ENCODE results near the gene C9orf153. TPM values are rescaled to one million over a fixed set of nuclear protein-coding genes. Genes with fewer than 3 reads are reported as not detected.

The C9orf153 gene
- polyA plus RNA-seq, 2 of the 4 experiments (the other 2 are of a cell fraction) = 0.06 to 0.08 TPM

DNA sequence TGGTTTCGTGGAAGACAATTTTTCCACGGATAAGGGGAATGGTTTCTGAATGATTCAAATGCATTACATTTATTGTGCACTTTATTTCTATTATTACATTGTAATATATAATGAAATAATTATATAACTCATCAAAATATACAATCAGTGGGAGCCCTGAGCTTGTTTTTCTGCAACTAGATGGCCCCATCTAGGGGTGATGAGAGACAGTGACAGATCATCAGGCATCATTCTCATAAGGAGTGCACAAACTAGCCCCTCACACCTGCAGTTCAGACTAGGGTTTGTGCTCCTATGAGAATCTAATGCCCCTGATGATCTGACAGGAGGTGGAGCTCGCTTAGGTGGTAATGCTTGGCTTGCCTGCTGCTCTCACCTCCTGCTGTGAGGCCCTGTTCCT is 16.5 kb upstream of the C9orf153 start:
- no peak for TF ChIP-seq ZC3H11A (IDR thresholded peaks at IDR 0.05)
- TF ChIP-seq, protein P1, sequence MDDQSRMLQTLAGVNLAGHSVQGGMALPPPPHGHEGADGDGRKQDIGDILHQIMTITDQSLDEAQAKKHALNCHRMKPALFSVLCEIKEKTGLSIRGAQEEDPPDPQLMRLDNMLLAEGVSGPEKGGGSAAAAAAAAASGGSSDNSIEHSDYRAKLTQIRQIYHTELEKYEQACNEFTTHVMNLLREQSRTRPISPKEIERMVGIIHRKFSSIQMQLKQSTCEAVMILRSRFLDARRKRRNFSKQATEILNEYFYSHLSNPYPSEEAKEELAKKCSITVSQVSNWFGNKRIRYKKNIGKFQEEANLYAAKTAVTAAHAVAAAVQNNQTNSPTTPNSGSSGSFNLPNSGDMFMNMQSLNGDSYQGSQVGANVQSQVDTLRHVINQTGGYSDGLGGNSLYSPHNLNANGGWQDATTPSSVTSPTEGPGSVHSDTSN (IDR thresholded peaks at IDR 0.05) = no peak
- no peak for TF ChIP-seq EHMT2 (IDR thresholded peaks at IDR 0.05; ENCODE audit: low read depth)
- TF ChIP-seq, protein P2, sequence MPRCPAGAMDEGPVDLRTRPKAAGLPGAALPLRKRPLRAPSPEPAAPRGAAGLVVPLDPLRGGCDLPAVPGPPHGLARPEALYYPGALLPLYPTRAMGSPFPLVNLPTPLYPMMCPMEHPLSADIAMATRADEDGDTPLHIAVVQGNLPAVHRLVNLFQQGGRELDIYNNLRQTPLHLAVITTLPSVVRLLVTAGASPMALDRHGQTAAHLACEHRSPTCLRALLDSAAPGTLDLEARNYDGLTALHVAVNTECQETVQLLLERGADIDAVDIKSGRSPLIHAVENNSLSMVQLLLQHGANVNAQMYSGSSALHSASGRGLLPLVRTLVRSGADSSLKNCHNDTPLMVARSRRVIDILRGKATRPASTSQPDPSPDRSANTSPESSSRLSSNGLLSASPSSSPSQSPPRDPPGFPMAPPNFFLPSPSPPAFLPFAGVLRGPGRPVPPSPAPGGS (IDR thresholded peaks at IDR 0.05) = no peak
- TF ChIP-seq RFX5 (IDR thresholded peaks at IDR 0.05) = no peak
- no peak for TF ChIP-seq MAZ (IDR thresholded peaks at IDR 0.05; ENCODE audit: borderline replicate concordance, low read depth, low read length)
- TF ChIP-seq, protein P3, sequence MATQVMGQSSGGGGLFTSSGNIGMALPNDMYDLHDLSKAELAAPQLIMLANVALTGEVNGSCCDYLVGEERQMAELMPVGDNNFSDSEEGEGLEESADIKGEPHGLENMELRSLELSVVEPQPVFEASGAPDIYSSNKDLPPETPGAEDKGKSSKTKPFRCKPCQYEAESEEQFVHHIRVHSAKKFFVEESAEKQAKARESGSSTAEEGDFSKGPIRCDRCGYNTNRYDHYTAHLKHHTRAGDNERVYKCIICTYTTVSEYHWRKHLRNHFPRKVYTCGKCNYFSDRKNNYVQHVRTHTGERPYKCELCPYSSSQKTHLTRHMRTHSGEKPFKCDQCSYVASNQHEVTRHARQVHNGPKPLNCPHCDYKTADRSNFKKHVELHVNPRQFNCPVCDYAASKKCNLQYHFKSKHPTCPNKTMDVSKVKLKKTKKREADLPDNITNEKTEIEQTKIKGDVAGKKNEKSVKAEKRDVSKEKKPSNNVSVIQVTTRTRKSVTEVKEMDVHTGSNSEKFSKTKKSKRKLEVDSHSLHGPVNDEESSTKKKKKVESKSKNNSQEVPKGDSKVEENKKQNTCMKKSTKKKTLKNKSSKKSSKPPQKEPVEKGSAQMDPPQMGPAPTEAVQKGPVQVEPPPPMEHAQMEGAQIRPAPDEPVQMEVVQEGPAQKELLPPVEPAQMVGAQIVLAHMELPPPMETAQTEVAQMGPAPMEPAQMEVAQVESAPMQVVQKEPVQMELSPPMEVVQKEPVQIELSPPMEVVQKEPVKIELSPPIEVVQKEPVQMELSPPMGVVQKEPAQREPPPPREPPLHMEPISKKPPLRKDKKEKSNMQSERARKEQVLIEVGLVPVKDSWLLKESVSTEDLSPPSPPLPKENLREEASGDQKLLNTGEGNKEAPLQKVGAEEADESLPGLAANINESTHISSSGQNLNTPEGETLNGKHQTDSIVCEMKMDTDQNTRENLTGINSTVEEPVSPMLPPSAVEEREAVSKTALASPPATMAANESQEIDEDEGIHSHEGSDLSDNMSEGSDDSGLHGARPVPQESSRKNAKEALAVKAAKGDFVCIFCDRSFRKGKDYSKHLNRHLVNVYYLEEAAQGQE (IDR thresholded peaks at IDR 0.05) = no peak
- no peak for TF ChIP-seq FOSL2 (IDR thresholded peaks at IDR 0.05)
- no peak for TF ChIP-seq FOSL2 (CRISPR knock-in tag; IDR thresholded peaks at IDR 0.05)
- peak in 1 of 2 experiments; percentile 48; a peak in 3 of 5 replicates for TF ChIP-seq RAD21 (conservative IDR thresholded peaks at IDR 0.05 in 1 of 2, IDR thresholded peaks at IDR 0.05 in 1 of 2)
- ChIA-PET CTCF (interaction anchor here (0.8 to 1.3 kb wide), 4 partner anchors 9 to 247 kb away, joined by 3 to 5 read pairs (median 4); no protein-coding TSS in a partner anchor), POLR2A (interaction anchor here (0.6 kb wide), 1 partner anchor 346 kb away, joined by 4 read pairs; no protein-coding TSS in a partner anchor)
- Histone ChIP-seq H3K4me1 (peaks cover 7% of the 10 kb centered on the region; the same call in 2 of the 3 replicates), H3K9me3 (no peaks in the 10 kb centered on the region), H3K4me2 (no peak overlapping the region), H3K4me3 (no peak overlapping the region), H3K27ac (no peak overlapping the region)
- 89% methylated on average over 3 of the region's 3 CpGs for WGBS (ENCODE audit: missing lambda C conversion rate)
- FAIRE-seq (no peak), ATAC-seq (peak in 1 of 2 experiments; percentile 60; a peak in 3 of 6 replicates), DNase-seq (ENCODE audit: low read depth in 1 of 2, low spot score in 1 of 2) (peak in 1 of 2 experiments; percentile 15)

DNA sequence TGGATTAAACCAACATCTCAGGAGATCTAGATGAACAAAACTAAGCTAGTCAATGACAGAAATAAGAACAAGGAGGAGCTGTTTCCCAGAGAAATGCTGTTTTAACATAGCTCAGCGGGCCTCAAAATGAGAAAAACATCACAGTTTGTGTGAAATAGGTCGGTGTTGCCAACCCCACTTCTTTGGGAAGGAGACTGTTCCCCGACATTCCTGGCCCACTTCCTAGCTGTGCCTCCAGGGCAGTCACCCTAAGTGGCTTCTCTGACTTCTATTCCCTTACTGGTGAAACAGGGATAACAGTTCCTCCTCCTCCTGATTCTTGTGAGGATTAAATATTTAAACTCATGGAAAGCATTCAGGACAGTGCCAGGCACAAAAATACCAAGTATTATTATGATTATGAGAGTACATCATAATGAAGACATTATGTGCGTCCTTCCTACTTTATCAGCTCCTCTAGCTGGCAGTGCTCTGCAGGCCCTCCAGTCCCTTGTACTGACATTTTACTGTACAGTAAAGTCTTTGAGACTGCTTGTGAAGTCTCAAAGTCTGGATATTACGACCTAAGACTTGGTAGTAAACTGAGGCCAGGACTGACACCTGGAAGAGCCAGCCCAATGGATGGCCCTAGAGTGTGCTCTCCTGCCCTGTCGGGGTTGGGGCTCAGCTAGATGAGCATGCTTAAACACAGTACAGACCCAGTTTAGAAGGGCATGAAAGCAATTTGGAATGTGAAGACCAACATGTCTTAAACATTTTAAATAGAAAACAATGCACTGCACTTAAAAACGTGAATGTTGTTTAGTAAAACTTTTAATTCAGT is 15.6 kb upstream of the C9orf153 start:
- FAIRE-seq = no peak
- no peak for TF ChIP-seq RCOR1 (IDR thresholded peaks at IDR 0.05; ENCODE audit: low read depth, low read length)
- TF ChIP-seq, protein P4, sequence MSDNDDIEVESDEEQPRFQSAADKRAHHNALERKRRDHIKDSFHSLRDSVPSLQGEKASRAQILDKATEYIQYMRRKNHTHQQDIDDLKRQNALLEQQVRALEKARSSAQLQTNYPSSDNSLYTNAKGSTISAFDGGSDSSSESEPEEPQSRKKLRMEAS (IDR thresholded peaks at IDR 0.05) = no peak
- TF ChIP-seq RNF2 (IDR thresholded peaks at IDR 0.05; ENCODE audit: borderline replicate concordance, low read depth) = no peak
- no peak for TF ChIP-seq GATA3 (IDR thresholded peaks at IDR 0.05; ENCODE audit: borderline replicate concordance)
- no peak for TF ChIP-seq HOXA7 (CRISPR knock-in tag; IDR thresholded peaks at IDR 0.05)
- TF ChIP-seq ZSCAN20 (CRISPR knock-in tag; IDR thresholded peaks at IDR 0.05) = no peak
- no peak for TF ChIP-seq EP300 (IDR thresholded peaks at IDR 0.05)
- no peak for TF ChIP-seq HDAC2 (IDR thresholded peaks at IDR 0.05)
- no peak for TF ChIP-seq FOSB (CRISPR knock-in tag; IDR thresholded peaks at IDR 0.05)
- TF ChIP-seq HOXB5 (CRISPR knock-in tag; IDR thresholded peaks at IDR 0.05) = no peak
- no peak for TF ChIP-seq POLR2A (IDR thresholded peaks at IDR 0.05; ENCODE audit: low read length)
- TF ChIP-seq MAFK (IDR thresholded peaks at IDR 0.05; ENCODE audit: partially characterized antibody) = no peak
- TF ChIP-seq, protein P5, sequence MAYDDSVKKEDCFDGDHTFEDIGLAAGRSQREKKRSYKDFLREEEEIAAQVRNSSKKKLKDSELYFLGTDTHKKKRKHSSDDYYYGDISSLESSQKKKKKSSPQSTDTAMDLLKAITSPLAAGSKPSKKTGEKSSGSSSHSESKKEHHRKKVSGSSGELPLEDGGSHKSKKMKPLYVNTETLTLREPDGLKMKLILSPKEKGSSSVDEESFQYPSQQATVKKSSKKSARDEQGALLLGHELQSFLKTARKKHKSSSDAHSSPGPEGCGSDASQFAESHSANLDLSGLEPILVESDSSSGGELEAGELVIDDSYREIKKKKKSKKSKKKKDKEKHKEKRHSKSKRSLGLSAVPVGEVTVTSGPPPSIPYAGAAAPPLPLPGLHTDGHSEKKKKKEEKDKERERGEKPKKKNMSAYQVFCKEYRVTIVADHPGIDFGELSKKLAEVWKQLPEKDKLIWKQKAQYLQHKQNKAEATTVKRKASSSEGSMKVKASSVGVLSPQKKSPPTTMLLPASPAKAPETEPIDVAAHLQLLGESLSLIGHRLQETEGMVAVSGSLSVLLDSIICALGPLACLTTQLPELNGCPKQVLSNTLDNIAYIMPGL (CRISPR knock-in tag; IDR thresholded peaks at IDR 0.05; ENCODE audit: borderline replicate concordance) = no peak
- TF ChIP-seq RAD21 (conservative IDR thresholded peaks at IDR 0.05 in 1 of 2, IDR thresholded peaks at IDR 0.05 in 1 of 2) = no peak
- no peak for TF ChIP-seq RARB (CRISPR knock-in tag; IDR thresholded peaks at IDR 0.05)
- no peak for TF ChIP-seq SMC3 (IDR thresholded peaks at IDR 0.05)
- no peak for TF ChIP-seq CBX2 (IDR thresholded peaks at IDR 0.05; ENCODE audit: borderline replicate concordance, low read depth)
- Histone ChIP-seq H3K4me3 (no peak overlapping the region), H3K9me3 (no peaks in the 10 kb centered on the region), H3K27ac (no peak overlapping the region), H3K4me2 (no peak overlapping the region), H3K4me1 (no peaks in the 10 kb centered on the region; the same call in 2 of the 3 replicates)
- no peak for DNase-seq (ENCODE audit: low read depth in 1 of 2, low spot score in 1 of 2)
- ChIA-PET POLR2A (no interaction called here), CTCF (interaction anchor here (1.2 to 1.3 kb wide), 3 partner anchors 8 to 246 kb away, joined by 3 to 5 read pairs (median 4); no protein-coding TSS in a partner anchor)
- WGBS (ENCODE audit: missing lambda C conversion rate) = 87% methylated on average over 7 of the region's 7 CpGs
- no peak; a peak in 1 of 6 replicates for ATAC-seq
